NB4 (cell line): Measurements from ENCODE around the gene TRIM54.
"Not testable (repeated sequence)": the region's sequence is repeated elsewhere in the genome, so short reads cannot be mapped to it uniquely, and the experiment has no call there.

ENCODE experiments used
- DNase-seq: peaks from one replicate; pipeline ENCODE4 v3.0.0; 2010; ENCODE audit warnings: low read depth
- H3K4me3 ChIP-seq: one replicate; pipeline ENCODE4 v1.5.1; 2011; ENCODE audit warnings: mild to moderate bottlenecking, low read depth, low read length, moderate library complexity
- CTCF ChIP-seq: IDR thresholded peaks from one replicate; pipeline ENCODE4 v1.5.1; 2012; ENCODE audit warnings: low read depth, low read length
- MAX ChIP-seq: IDR thresholded peaks from 2 replicates; pipeline ENCODE4 v1.6.1; 2011; ENCODE audit warnings: low read depth, low read length
- MYC ChIP-seq: IDR thresholded peaks from 2 replicates; pipeline ENCODE4 v1.6.1; 2011; ENCODE audit warnings: low read depth, low read length
- POLR2A ChIP-seq: IDR thresholded peaks from 2 replicates; pipeline ENCODE4 v1.6.1; 2011; ENCODE audit warnings: mild to moderate bottlenecking; ENCODE audit not compliant: insufficient read length; ENCODE audit errors: extremely low read depth

TRIM54 gene

GRCh38 chr2:27264753-27265535 is 17.3 kb upstream of the TRIM54 start:
- peak; percentile 68 for DNase-seq
- peak overlapping the region; percentile 7 for H3K4me3 ChIP-seq
- peak; percentile 74 for TF ChIP-seq CTCF
- no peak for TF ChIP-seq MAX
- TF ChIP-seq MYC, result no peak

GRCh38 chr2:27265536-27265870 is 16.7 kb upstream of the TRIM54 start:
- no peak for DNase-seq
- no peak overlapping the region for H3K4me3 ChIP-seq
- TF ChIP-seq POLR2A (no peak), CTCF (no peak), MYC (no peak), MAX (no peak)

GRCh38 chr2:27268296-27268695 is 13.9 kb upstream of the TRIM54 start:
- H3K4me3 ChIP-seq, DNase-seq: not testable (repeated sequence)

- H3K4me3 ChIP-seq, result no peak overlapping the region
- DNase-seq, result no peak
- TF ChIP-seq MYC (no peak), MAX (no peak), POLR2A (no peak), CTCF (no peak)
Measured at GRCh38 chr2:27270131-27270530, 12.1 kb upstream of the TRIM54 start.

- peak; percentile 20 for DNase-seq
- 0 out of 2 replicates have a peak, but pooled peaks have one; percentile 15 for TF ChIP-seq MAX
- TF ChIP-seq CTCF, result no peak
- no peak overlapping the region for H3K4me3 ChIP-seq
Measured at GRCh38 chr2:27270670-27271069, 11.6 kb upstream of the TRIM54 start.

- no peak for TF ChIP-seq CTCF
- no peak for TF ChIP-seq MAX
- TF ChIP-seq POLR2A, result no peak
- TF ChIP-seq MYC, result no peak
Measured at GRCh38 chr2:27271631-27272340, 10.4 kb upstream of the TRIM54 start.

GRCh38 chr2:27272537-27273522 is 9.4 kb upstream of the TRIM54 start:
- H3K4me3 ChIP-seq, result not testable (repeated sequence)
- peak; percentile 28 for DNase-seq

More at GRCh38 chr2:27271631-27272340, 10.4 kb upstream of the TRIM54 start:
- no peak overlapping the region for H3K4me3 ChIP-seq
- DNase-seq, result no peak
